Spleen (tissue), 7 donors: ENCODE data around the gene ONECUT3.

ENCODE experiments used
- CTCF ChIP-seq, 11 experiments: fragments of 200-600 bp in 7 of 11; fragments of 450-650 bp in 4 of 11; sonication (generic) in 4 of 11; IDR thresholded peaks in 8 of 11; conservative IDR thresholded peaks in 3 of 11; 1 replicate in 7 of 11; 2 replicates in 4 of 11; pipeline versions ENCODE4 v1.4.0 to v1.8.0; 2016 to 2021; ENCODE audit warnings: antibody characterized with exemption in 11 of 11, inconsistent platforms in 4 of 11, mild to moderate bottlenecking in 1 of 11
- POLR2A ChIP-seq, 3 donors: fragments of 450-650 bp; IDR thresholded peaks; one replicate each; pipeline ENCODE4 v1.5.1; 2017; ENCODE audit warnings: antibody characterized with exemption in 3 of 3, mild to moderate bottlenecking in 1 of 3
- POLR2AphosphoS5 ChIP-seq, 3 donors: sonication (generic); formaldehyde crosslinking; IDR thresholded peaks; one replicate each; pipeline ENCODE4 v1.5.1; 2017; ENCODE audit warnings: antibody characterized with exemption in 3 of 3
- donor health status: DM: no; HTN: no; CAD: no; lungs with moderate emphysema.
- donor health status: DM: no; HTN: no; CAD: no.
- donor health status: DM: no; HTN: no; CAD: no.

DNA sequence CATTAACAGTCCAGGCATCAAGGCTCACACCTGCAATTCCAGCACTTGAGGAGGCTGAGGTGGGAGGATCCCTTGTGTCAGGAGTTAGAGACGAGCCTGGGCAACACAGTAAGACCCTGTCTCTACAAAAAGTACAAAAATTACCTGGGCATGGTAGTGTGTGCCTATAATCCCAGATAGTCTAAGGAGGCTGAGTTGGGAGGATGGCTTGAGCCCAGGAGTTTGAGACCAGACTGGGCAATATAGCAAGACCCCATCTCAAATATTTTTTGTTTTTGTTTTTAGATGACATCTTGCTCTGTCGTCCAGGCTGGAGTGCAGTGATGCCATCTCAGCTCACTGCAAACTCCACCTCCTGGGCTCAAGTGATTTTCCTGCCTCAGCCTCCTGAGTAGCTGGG lies 40.1 kb upstream of the ONECUT3 start:
- TF ChIP-seq CTCF (IDR thresholded peaks at IDR 0.05 in 8 of 11, conservative IDR thresholded peaks at IDR 0.05 in 3 of 11) (no peak), POLR2A (IDR thresholded peaks at IDR 0.05) (no peak), POLR2AphosphoS5 (IDR thresholded peaks at IDR 0.05) (no peak)
